ENCODE measurements around the gene ASIP.

DNA sequence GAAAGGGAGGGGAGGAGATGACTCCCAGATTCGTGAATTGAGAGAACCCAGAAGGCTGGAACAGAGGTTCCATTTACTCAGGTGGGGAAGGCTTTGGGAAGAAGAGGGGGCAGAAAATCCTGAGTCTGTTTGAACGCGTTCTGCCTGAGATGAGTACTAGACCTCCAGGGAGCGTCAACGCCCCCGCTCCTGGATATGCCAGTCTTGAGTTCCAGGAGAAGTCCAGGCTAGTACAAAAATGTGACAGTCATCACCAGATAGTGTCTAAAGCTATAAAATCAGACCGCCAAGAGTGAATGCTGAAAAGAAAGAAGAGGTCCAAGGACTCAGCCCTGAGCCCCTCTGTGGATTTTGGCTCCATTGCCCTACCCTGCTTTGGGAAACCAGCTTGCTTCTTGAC is 53.3 kb downstream of the ASIP start:
- TF ChIP-seq, protein P1, sequence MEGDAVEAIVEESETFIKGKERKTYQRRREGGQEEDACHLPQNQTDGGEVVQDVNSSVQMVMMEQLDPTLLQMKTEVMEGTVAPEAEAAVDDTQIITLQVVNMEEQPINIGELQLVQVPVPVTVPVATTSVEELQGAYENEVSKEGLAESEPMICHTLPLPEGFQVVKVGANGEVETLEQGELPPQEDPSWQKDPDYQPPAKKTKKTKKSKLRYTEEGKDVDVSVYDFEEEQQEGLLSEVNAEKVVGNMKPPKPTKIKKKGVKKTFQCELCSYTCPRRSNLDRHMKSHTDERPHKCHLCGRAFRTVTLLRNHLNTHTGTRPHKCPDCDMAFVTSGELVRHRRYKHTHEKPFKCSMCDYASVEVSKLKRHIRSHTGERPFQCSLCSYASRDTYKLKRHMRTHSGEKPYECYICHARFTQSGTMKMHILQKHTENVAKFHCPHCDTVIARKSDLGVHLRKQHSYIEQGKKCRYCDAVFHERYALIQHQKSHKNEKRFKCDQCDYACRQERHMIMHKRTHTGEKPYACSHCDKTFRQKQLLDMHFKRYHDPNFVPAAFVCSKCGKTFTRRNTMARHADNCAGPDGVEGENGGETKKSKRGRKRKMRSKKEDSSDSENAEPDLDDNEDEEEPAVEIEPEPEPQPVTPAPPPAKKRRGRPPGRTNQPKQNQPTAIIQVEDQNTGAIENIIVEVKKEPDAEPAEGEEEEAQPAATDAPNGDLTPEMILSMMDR (IDR thresholded peaks at IDR 0.05): no peak
- no peak for TF ChIP-seq EZH2 (IDR thresholded peaks at IDR 0.05)
- no peak for TF ChIP-seq EZH2phosphoT487 (IDR thresholded peaks at IDR 0.05)

Data from neural progenitor cell (in vitro differentiated cells).